Measurements from ENCODE around the gene SUMO3.

- TF ChIP-seq CTCF (IDR thresholded peaks at IDR 0.05): no peak
- no peak for TF ChIP-seq POLR2A (IDR thresholded peaks at IDR 0.05)
Measured at GRCh38 chr21:44805226-44805625, 12.6 kb downstream of the SUMO3 start.
